ENCODE results near the gene IDI1. TPM values are rescaled to one million over a fixed set of nuclear protein-coding genes. Genes with fewer than 3 reads are reported as not detected.
"Not testable (repeated sequence)": the region's sequence is repeated elsewhere in the genome, so short reads cannot be mapped to it uniquely, and the experiment has no call there.

The IDI1 gene
- total RNA-seq = 47.4 and 158 TPM in 2 replicates

- DNase-seq (ENCODE audit: low read depth) = peak; percentile 94
These were observed at the start of gene IDI1 for GRCh38 chr10:1048732-1049424. Gene IDI1, minus strand, starts transcription at chr10:1049119. Its CDS starts 116 bp downstream, at chr10:1049003.

- no peak for DNase-seq (ENCODE audit: low read depth)
These were observed 48.5 kb upstream of the IDI1 start for GRCh38 chr10:1097436-1097835.

GRCh38 chr10:1096287-1096889 lies 47.5 kb upstream of the IDI1 start:
- DNase-seq (ENCODE audit: low read depth) = no peak

- no peak for DNase-seq (ENCODE audit: low read depth)
These were observed 46.6 kb upstream of the IDI1 start for GRCh38 chr10:1095498-1095897.

- DNase-seq (ENCODE audit: low read depth) = no peak
These were observed 45.5 kb upstream of the IDI1 start for GRCh38 chr10:1094112-1095057.

- no peak for DNase-seq (ENCODE audit: low read depth)
These were observed 44.8 kb upstream of the IDI1 start for GRCh38 chr10:1093696-1094095.

GRCh38 chr10:1090696-1091095 lies 41.8 kb upstream of the IDI1 start:
- no peak for DNase-seq (ENCODE audit: low read depth)

- DNase-seq (ENCODE audit: low read depth) = no peak
These were observed 40.2 kb upstream of the IDI1 start for GRCh38 chr10:1089017-1089689.

DNA sequence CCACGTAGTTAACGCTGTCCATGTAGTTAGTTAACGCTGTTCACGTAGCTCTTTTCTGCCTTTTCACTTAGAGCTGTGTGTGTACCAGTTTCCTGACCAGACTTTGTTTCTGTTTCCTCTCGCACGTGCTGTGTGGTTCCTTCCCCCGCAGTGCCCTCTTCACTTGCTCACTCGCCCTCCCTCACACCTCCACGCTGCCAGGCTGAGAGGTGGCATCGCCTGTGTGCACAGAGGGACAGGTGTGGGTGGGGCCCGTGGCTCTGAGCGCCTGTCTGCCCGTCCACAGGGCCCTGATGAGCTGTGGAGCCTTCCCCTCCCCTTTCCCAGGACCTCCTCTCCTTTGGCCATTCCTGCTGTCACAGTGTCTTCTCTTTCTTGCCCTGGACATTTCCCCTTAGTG lies 37.9 kb upstream of the IDI1 start:
- DNase-seq (ENCODE audit: low read depth) = no peak

- no peak for DNase-seq (ENCODE audit: low read depth)
These were observed 36.3 kb upstream of the IDI1 start for GRCh38 chr10:1085258-1085657.

GRCh38 chr10:1084011-1084950 lies 35.4 kb upstream of the IDI1 start:
- no peak for DNase-seq (ENCODE audit: low read depth)

DNA sequence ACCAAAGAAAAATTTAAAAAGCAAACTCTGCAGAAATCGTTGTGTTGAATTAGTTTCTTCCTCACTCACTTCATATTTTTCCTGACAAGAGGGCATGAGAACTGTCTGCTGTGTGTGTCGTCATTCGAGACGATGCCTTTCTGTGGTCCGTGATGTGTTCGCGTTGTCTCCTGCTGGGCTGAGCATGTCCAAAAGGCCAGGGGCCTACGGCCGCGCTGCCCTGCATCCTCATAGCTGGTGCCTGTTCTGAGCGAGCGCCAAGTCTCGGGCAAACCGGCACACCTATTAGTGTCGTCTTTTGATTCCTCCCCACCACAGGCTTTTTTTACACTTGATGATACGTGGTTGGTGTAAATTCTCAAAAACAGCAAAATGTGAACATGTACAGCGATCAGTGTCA lies 34.7 kb upstream of the IDI1 start:
- DNase-seq (ENCODE audit: low read depth) = no peak

DNA sequence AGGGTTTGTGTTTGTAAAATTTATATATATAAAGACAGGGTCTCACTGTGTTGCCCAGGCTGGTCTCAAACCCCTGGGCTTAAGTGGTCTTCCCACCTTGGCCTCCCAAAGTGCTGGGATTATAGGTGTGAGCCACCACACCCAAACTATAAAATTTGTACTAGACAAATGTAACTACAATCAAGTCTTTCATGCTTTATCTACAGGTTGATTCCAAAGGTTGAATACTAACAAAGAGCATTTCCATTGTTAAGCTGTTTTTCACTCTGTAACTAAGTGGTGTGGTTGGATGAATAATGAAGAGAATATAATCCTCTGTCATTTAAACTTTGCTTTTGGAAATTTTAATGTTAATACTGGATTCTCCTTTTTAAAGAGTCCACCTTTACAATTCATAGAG lies 29.7 kb upstream of the IDI1 start:
- no peak for DNase-seq (ENCODE audit: low read depth)

DNA sequence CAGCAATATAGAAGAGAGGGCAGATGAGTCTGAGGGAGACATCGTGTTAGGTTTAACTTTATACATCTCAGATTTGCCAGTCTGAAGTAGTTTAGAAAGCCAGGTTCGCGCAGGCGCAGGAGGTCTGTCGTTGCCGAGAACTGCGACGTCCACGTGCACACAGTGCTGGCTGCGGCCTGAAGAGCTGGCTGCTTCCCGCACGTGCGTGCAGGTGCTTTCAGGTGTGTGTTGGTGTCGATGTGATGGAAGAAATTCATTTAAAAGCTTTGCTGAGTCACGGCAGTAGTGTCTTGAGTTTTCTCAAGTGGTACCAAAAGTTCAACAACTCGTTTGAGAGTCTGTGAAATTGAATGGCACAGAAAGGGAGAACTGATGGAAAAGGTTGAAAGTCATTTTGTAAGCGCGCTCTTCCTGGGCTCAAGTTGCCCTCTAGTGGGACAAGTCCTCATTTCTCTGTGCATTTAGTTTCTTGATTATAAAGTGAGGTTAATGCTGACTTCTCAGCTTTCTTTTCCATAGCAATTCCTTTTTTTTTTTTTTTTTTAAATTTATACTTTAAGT lies 25.9 kb upstream of the IDI1 start:
- DNase-seq (ENCODE audit: low read depth) = no peak

GRCh38 chr10:1074052-1074747 lies 25.3 kb upstream of the IDI1 start:
- no peak for DNase-seq (ENCODE audit: low read depth)

DNA sequence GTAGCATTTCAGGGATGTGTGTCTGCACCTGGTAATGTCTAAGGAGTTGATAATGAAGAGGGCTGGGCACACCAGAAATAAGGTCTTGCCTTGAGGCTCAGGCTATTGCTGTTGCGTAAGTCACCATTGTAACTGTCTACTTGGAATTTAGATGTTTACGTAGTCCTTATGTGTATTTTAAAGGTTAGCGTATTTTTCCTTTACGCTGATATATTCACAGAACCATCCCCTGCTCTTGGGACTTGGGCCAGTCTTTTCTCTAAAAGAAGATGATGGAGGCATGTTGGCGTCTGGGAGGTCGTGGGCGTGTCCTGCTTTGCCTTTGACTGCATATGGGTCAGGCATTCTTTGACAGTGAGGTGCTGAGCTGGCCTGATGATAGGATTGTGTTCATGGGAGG lies 22.0 kb upstream of the IDI1 start:
- no peak for DNase-seq (ENCODE audit: low read depth)

DNA sequence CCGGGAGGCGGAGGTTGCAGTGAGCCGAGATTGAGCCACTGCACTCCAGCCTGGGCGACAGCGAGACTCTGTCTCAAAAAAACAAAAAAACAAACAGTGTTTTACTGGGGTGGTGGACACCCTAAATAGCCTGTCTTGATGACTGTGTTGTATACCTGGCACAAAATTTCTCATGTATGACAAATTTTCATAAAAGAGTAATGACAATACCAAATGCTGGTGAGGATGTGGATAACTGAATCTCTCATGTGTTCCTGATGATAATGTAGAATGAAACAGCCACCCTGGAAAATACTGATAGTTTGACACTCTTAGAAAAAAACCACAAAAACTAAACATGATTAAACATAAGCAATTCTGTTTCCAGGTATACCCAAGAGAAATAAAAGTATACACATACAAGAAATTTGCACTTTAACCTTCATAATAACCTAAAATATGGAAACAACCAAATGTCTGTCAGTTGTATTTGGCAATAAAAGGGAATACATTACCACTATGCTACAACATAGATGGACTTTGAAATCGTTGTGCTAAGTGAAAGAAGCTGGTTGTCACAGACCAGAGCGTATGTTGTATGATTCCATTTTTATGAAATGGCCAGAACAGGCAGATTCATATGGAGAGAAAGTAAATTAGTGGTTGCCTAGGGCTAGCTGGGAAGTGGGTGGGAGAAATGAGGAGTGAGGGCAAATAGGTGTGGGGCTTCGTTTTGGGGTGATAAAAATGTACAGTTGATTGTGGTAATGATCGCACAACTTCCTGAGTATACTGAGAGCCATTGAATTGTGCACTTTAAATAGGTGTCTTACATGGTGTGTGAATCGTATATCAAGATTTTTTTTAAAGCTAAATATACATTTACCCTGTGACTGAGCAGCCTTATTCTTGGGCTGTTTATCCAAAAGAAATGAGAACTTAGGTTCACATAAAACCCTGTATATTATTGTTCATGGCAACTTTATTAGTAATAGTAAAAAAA lies 19.8 kb upstream of the IDI1 start:
- no peak for DNase-seq (ENCODE audit: low read depth)

DNA sequence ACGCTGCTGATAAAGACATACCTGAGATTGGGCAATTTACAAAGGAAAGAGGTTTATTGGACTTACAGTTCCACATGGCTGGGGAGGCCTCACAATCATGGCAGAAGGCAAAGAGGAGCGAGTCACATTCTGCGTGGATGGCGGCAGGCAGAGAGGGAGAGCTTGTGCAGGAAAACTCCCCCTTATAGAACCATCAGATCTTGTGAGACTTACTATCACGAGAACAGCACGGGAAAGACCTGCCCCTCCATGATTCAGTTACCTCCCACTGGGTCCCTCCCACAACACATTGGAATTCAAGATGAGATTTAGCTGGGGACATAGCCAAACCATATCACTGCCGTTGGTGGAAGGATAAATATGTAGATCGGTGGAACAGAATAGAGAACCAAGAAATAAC lies 17.8 kb upstream of the IDI1 start:
- not testable (repeated sequence) for DNase-seq (ENCODE audit: low read depth)

- DNase-seq (ENCODE audit: low read depth) = no peak
These were observed 16.0 kb upstream of the IDI1 start for GRCh38 chr10:1064964-1065247.

Data from renal cortical epithelial cell (primary cell).